NCI-H2227 (cell line): ENCODE data around the gene ADAMTS12.
"Not testable (repeated sequence)": the region's sequence is repeated elsewhere in the genome, so short reads cannot be mapped to it uniquely, and the experiment has no call there.

ENCODE experiments used
- DNase-seq: peaks from one replicate; lab custom pipeline; 2025; ENCODE audit not compliant: unreplicated experiment; lab: John Stamatoyannopoulos, UW

ADAMTS12 gene

GRCh38 chr5:33914844-33915243 lies 23.1 kb upstream of the ADAMTS12 start:
- DNase-seq, result not testable (repeated sequence)

DNA sequence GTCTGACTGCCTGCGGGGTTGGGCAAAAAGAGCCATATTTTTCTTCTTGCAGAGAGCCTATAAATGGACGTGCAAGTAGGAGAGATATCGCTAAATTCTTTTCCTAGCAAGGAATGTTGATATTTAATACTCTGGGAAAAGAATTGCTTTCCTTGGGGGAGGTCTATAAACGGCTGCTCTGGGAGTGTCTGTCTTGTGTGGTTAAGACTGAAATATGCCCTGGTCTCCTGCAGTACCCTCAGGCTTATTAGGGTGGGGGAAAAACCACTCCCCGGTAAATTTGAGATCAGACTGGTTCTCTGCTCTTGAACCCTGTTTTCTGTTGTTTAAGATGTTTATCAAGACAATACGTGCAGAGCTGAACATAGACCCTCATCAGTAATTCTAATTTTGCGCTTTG lies 14.5 kb upstream of the ADAMTS12 start:
- not testable (repeated sequence) for DNase-seq

- DNase-seq, result no peak
These were observed 13.6 kb upstream of the ADAMTS12 start for GRCh38 chr5:33905381-33905780.

DNA sequence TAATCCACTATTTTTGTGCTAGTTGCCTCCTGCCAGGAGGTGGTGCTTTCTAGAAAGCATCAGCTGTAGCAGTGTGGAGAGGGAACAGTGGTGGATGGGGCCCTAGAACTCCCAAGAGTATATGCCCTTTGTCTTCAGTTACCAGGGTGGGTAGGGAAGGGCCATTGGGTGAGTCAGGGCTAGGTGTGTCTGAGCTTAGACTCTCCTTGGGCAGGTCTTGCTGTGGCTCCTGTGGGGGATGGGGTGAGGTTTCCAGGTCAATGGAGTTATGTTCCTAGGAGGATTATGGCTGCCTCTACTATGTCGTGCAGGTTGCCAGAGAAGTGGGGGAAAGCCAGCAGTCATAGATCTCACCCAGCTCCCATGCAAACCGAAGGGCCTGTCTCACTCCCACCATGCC lies 11.3 kb upstream of the ADAMTS12 start:
- DNase-seq, result no peak

- no peak for DNase-seq
These were observed 9.4 kb upstream of the ADAMTS12 start for GRCh38 chr5:33901156-33901555.

- no peak for DNase-seq
These were observed 2.8 kb upstream of the ADAMTS12 start for GRCh38 chr5:33894566-33894965.

GRCh38 chr5:33892620-33893137 lies 889 bp upstream of the ADAMTS12 start:
- no peak for DNase-seq

DNA sequence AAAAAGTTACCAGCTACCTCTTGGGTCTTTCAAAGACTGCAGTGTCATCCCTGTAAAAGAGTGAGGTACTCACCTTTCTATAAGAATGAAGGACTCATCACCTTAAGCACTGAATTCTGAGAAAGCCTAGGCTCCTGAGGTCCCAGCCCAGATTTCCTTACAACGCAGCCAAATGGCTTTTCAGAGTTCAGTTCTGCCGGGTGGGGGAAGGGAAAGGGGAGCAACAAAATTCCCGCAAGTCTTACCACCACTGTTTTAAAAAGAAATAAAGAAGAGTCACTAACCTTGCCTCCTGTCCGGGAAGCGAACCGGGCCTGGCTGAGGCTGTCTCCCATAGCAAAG lies 373 bp downstream of the ADAMTS12 start:
- no peak for DNase-seq

GRCh38 chr5:33890131-33891032 lies 1.4 kb downstream of the ADAMTS12 start:
- DNase-seq, result no peak

- no peak for DNase-seq
These were observed 3.2 kb downstream of the ADAMTS12 start for GRCh38 chr5:33888587-33888986.

DNA sequence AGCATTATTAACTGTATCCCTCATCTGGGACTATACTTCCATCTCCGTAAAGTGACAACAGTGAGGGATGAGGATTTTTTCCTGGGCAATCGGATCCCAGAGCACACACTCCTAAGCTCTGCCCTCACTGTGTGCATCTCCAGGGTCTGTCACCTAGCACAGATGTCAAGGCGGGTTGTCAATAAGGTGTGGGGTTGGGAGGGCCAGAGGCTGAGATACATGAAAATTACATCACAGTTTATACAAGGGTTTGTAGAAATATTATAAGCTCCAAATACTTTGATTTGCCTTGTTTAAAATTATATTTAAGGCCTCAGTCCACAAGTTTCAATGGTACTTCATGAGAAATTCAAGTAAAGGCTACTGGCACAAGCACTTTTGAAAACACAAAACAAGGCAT lies 4.5 kb downstream of the ADAMTS12 start:
- DNase-seq, result no peak

GRCh38 chr5:33886283-33886682 lies 5.5 kb downstream of the ADAMTS12 start:
- no peak for DNase-seq

DNA sequence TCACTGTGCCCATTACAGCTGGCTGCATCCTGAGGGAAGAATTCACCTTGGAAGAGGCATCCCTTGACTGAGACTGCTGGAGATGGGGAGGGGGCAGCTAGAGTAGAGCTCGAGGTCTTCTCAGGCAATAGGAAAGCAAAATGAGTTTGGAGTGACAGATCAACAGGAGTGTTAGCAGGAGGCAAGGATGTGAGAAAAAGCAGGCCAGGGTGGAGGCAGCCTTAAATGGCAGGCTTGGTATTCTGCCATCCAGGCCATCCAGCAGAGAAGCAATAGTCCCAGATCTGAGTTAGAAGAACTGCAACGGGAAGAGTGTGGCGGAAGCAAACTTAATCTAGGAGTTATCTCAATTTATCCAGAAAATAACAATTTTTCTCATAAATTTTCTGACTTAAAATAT lies 6.1 kb downstream of the ADAMTS12 start:
- DNase-seq, result no peak

GRCh38 chr5:33883482-33883881 lies 8.3 kb downstream of the ADAMTS12 start:
- no peak for DNase-seq

- DNase-seq, result no peak
These were observed 11.5 kb downstream of the ADAMTS12 start for GRCh38 chr5:33880319-33880718.

DNA sequence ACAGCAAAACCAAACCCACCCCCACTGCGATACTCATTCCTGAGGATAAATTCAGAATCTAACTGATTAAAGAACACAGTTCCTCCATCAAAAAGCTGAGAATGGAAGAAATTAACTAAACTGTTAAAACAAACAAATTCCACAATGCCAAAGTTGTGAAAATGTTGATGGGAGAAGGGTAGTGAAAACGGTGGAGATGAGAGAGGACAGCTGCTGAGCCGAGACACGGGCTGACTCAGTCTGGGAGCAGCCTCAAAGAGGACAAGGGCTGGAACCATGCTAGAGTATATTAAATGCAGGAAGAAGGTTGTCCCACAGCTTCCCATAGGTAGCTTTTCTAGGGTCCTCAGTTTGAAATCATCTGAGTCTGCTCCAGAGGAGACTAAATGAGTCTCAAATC lies 14.3 kb downstream of the ADAMTS12 start:
- no peak for DNase-seq

GRCh38 chr5:33867241-33867640 lies 24.5 kb downstream of the ADAMTS12 start:
- DNase-seq, result no peak

DNA sequence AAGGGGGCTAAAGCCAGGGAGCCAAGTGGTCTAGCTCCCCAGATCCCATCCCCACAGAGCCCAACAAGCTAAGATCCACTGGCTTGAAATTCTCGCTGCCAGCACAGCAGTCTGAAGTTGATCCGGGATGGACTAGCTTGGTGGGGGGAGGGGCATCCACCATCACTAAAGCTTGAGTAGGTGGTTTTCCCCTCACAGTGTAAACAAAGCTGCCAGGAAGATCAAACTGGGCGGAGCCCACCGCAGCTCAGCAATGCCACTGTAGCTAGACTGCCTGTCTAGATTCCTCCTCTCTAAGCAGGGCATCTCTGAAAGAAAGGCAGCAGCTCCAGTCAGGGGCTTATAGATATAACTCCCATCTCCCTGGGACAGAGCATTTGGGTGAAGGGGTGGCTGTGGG lies 32.6 kb downstream of the ADAMTS12 start:
- peak; percentile 10 for DNase-seq

DNA sequence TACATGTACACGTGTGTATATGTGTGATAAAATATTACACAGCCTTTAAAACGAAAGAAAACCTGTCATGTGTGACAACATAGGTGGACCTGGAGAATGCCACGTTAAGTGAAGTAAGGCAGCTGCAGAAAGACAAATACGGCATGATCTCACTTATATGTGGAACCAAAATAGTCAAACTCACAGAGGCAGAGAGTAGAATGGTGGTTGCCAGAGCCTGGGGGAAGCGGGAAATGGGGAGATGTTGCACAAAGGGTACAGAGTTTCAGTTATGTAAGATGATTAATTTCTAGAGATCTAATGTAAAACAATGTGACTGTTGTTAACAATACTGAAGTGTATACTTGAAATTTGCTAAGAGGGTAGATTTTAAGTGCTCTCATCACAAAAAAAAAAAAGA lies 34.8 kb downstream of the ADAMTS12 start:
- DNase-seq, result no peak

DNA sequence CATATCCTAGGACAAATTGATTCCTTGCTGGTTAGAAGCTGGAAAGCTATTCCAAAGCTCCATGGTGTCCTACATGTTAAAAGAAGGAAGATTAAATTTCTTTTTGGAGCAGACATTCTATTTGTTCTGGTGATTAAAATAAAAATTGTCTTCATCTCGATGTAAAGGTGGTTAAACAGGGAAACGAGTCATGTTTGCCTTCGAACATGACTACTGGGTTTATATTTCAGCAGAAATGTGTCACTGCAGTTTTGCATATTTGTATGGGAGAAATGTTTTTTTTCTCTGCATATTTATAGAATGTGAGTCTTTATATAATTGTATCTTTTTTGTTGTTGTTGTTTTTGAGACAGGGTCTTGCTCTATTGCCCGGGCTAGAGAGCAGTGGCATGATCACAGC lies 36.4 kb downstream of the ADAMTS12 start:
- DNase-seq, result no peak

GRCh38 chr5:33854733-33855151 lies 37.0 kb downstream of the ADAMTS12 start:
- DNase-seq, result no peak

DNA sequence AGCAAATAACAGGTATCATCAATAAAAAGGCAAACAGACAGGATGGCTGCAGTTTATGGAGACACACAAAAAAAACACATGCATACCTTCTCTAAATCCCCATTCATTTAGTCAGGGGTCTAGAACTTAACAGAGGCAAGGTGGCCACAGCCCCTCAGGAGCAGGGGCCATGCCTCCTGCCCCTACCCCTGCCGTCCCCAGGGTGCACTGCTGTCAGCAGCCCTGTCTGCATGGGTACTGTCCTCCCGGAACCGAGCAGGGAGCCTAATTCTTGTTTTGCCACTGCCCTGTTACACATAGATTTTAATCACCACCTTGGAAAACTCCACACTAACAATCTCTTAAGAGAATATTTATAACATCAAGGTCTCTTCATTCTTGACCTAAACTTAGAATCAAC lies 39.0 kb downstream of the ADAMTS12 start:
- no peak for DNase-seq

GRCh38 chr5:33852319-33852718 lies 39.5 kb downstream of the ADAMTS12 start:
- no peak for DNase-seq
